Measurements from ENCODE around the gene NBPF3.

- TF ChIP-seq CTCF (IDR thresholded peaks at IDR 0.05) = no peak
- no peak for TF ChIP-seq POLR2AphosphoS5 (IDR thresholded peaks at IDR 0.05)
These were observed 48.4 kb upstream of the NBPF3 start for GRCh38 chr1:21391497-21391896.
